Liver (tissue), 3 donors: ENCODE measurements around the gene SDF4.

Experiments
- FOXA2 ChIP-seq: IDR thresholded peaks from 2 replicates; pipeline ENCODE4 v1.6.1; 2016; ENCODE audit warnings: antibody characterized with exemption
- GABPA ChIP-seq, 2 donors: IDR thresholded peaks in 1 of 2; conservative IDR thresholded peaks in 1 of 2; 2 replicates each; pipeline ENCODE4 v1.6.1; 2016; ENCODE audit warnings: antibody characterized with exemption in 2 of 2, mild to moderate bottlenecking in 1 of 2, moderate library complexity in 1 of 2
- RAD21 ChIP-seq, 2 donors: IDR thresholded peaks; 2 replicates each; pipeline ENCODE4 v1.6.1; 2016; ENCODE audit warnings: antibody characterized with exemption in 2 of 2, mild to moderate bottlenecking in 2 of 2
- RXRA ChIP-seq, 2 donors: IDR thresholded peaks; 2 replicates each; pipeline ENCODE4 v1.6.1; 2017 to 2018; ENCODE audit warnings: antibody characterized with exemption in 2 of 2, mild to moderate bottlenecking in 1 of 2
- TAF1 ChIP-seq: conservative IDR thresholded peaks from 2 replicates; pipeline ENCODE4 v1.6.1; 2016; ENCODE audit warnings: antibody characterized with exemption, mild to moderate bottlenecking
- YY1 ChIP-seq: IDR thresholded peaks from 2 replicates; pipeline ENCODE4 v1.6.1; 2016; ENCODE audit warnings: antibody characterized with exemption, mild to moderate bottlenecking
- TF ChIP-seq, protein P1 (sequence below): fragments of 150-350 bp; IDR thresholded peaks from 2 replicates; pipeline ENCODE4 v1.5.1; 2017; ENCODE audit warnings: improper control_type of control experiment, low read depth, low read length; ENCODE audit not compliant: missing input control
- TF ChIP-seq, protein P2 (sequence below): IDR thresholded peaks from 2 replicates; pipeline ENCODE4 v1.6.1; 2016; ENCODE audit warnings: antibody characterized with exemption
- TF ChIP-seq, protein P3 (sequence below): IDR thresholded peaks from 2 replicates; pipeline ENCODE4 v1.6.1; 2016; ENCODE audit warnings: antibody characterized with exemption, mild to moderate bottlenecking
- TF ChIP-seq, protein P4 (sequence below): IDR thresholded peaks from 2 replicates; pipeline ENCODE4 v1.6.1; 2016; ENCODE audit warnings: antibody characterized with exemption
- TF ChIP-seq, protein P5 (sequence below): IDR thresholded peaks from 2 replicates; pipeline ENCODE4 v1.6.1; 2016; ENCODE audit warnings: antibody characterized with exemption
- donor health status: healthy.
- donor health status: healthy.

DNA sequence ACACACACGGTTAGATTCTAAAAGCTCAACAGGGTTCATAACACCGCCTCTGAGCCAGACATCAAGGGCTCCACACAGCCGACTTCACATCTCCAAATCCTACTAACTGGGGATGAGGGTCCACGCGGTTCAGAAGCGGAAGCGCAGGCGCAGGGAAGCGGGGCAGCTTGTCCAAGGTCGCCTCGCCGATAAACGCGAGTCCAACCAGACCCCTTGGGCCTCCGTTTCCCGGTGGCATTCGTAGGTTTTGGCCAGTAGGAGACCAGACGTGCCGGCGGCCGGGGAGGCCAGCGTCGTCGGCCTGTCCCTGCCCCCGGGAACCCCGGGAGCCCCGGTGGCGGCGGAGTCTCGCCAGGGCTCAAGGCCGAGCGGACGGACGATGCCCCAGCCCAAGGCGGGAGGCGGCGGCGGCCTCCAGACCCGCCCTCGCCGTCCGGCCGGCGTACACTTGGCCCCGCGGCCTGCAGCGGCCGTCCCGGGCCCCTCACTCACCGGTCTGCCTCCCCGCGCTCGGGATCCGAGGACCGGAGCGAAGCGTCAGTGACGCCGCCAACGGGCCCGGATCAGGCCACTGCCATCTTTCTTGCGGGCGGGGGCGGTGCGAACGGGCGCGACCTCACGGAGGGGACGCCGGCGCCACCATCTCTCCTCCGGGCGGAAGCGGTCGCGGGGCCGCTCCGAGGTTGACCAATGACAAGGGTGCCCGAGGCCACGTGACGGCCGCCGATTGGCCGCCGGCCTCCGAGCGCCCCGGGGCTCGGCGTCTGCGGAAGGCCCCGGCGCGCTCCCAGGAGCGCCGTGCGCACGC lies at the start of gene SDF4:
- no peak for TF ChIP-seq RXRA (IDR thresholded peaks at IDR 0.05)
- TF ChIP-seq, protein P1, sequence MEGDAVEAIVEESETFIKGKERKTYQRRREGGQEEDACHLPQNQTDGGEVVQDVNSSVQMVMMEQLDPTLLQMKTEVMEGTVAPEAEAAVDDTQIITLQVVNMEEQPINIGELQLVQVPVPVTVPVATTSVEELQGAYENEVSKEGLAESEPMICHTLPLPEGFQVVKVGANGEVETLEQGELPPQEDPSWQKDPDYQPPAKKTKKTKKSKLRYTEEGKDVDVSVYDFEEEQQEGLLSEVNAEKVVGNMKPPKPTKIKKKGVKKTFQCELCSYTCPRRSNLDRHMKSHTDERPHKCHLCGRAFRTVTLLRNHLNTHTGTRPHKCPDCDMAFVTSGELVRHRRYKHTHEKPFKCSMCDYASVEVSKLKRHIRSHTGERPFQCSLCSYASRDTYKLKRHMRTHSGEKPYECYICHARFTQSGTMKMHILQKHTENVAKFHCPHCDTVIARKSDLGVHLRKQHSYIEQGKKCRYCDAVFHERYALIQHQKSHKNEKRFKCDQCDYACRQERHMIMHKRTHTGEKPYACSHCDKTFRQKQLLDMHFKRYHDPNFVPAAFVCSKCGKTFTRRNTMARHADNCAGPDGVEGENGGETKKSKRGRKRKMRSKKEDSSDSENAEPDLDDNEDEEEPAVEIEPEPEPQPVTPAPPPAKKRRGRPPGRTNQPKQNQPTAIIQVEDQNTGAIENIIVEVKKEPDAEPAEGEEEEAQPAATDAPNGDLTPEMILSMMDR, result no peak
- TF ChIP-seq, protein P2, sequence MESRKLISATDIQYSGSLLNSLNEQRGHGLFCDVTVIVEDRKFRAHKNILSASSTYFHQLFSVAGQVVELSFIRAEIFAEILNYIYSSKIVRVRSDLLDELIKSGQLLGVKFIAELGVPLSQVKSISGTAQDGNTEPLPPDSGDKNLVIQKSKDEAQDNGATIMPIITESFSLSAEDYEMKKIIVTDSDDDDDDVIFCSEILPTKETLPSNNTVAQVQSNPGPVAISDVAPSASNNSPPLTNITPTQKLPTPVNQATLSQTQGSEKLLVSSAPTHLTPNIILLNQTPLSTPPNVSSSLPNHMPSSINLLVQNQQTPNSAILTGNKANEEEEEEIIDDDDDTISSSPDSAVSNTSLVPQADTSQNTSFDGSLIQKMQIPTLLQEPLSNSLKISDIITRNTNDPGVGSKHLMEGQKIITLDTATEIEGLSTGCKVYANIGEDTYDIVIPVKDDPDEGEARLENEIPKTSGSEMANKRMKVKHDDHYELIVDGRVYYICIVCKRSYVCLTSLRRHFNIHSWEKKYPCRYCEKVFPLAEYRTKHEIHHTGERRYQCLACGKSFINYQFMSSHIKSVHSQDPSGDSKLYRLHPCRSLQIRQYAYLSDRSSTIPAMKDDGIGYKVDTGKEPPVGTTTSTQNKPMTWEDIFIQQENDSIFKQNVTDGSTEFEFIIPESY, result no peak
- TF ChIP-seq FOXA2, result no peak
- TF ChIP-seq RAD21 (IDR thresholded peaks at IDR 0.05), result peak in 1 of 2 donors; percentile 26
- TF ChIP-seq, protein P3, sequence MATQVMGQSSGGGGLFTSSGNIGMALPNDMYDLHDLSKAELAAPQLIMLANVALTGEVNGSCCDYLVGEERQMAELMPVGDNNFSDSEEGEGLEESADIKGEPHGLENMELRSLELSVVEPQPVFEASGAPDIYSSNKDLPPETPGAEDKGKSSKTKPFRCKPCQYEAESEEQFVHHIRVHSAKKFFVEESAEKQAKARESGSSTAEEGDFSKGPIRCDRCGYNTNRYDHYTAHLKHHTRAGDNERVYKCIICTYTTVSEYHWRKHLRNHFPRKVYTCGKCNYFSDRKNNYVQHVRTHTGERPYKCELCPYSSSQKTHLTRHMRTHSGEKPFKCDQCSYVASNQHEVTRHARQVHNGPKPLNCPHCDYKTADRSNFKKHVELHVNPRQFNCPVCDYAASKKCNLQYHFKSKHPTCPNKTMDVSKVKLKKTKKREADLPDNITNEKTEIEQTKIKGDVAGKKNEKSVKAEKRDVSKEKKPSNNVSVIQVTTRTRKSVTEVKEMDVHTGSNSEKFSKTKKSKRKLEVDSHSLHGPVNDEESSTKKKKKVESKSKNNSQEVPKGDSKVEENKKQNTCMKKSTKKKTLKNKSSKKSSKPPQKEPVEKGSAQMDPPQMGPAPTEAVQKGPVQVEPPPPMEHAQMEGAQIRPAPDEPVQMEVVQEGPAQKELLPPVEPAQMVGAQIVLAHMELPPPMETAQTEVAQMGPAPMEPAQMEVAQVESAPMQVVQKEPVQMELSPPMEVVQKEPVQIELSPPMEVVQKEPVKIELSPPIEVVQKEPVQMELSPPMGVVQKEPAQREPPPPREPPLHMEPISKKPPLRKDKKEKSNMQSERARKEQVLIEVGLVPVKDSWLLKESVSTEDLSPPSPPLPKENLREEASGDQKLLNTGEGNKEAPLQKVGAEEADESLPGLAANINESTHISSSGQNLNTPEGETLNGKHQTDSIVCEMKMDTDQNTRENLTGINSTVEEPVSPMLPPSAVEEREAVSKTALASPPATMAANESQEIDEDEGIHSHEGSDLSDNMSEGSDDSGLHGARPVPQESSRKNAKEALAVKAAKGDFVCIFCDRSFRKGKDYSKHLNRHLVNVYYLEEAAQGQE, result no peak
- TF ChIP-seq YY1, result peak; percentile 98
- TF ChIP-seq GABPA (IDR thresholded peaks at IDR 0.05 in 1 of 2, conservative IDR thresholded peaks at IDR 0.05 in 1 of 2), result peak in 1 of 2 donors; percentile 55
- no peak for TF ChIP-seq TAF1
- TF ChIP-seq, protein P4, sequence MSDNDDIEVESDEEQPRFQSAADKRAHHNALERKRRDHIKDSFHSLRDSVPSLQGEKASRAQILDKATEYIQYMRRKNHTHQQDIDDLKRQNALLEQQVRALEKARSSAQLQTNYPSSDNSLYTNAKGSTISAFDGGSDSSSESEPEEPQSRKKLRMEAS, result no peak
- TF ChIP-seq, protein P5, sequence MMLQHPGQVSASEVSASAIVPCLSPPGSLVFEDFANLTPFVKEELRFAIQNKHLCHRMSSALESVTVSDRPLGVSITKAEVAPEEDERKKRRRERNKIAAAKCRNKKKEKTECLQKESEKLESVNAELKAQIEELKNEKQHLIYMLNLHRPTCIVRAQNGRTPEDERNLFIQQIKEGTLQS, result no peak
